ENCODE data around the gene ADAM30.
"Not testable (repeated sequence)": the region's sequence is repeated elsewhere in the genome, so short reads cannot be mapped to it uniquely, and the experiment has no call there.

ADAM30 gene

GRCh38 chr1:119874186-119874585 is 22.1 kb downstream of the ADAM30 start:
- DNase-seq (ENCODE audit: low read depth in 2 of 2) = no peak

- DNase-seq (ENCODE audit: low read depth in 2 of 2) = no peak
These were observed 22.9 kb downstream of the ADAM30 start for GRCh38 chr1:119873135-119874015.

GRCh38 chr1:119871881-119872280 is 24.4 kb downstream of the ADAM30 start:
- no peak for DNase-seq (ENCODE audit: low read depth in 2 of 2)

- DNase-seq (ENCODE audit: low read depth in 2 of 2) = peak; percentile 36 to 61
These were observed 25.3 kb downstream of the ADAM30 start for GRCh38 chr1:119870917-119871596.

- DNase-seq (ENCODE audit: low read depth in 2 of 2) = no peak
These were observed 26.3 kb downstream of the ADAM30 start for GRCh38 chr1:119869995-119870394.

- no peak for DNase-seq (ENCODE audit: low read depth in 2 of 2)
These were observed 28.1 kb downstream of the ADAM30 start for GRCh38 chr1:119868176-119868575.

GRCh38 chr1:119866451-119866850 is 29.9 kb downstream of the ADAM30 start:
- DNase-seq (ENCODE audit: low read depth in 2 of 2) = no peak

- DNase-seq (ENCODE audit: low read depth in 2 of 2) = no peak
These were observed 30.7 kb downstream of the ADAM30 start for GRCh38 chr1:119865627-119866026.

GRCh38 chr1:119862276-119862675 is 34.0 kb downstream of the ADAM30 start:
- no peak for DNase-seq (ENCODE audit: low read depth in 2 of 2)

GRCh38 chr1:119861547-119861946 is 34.8 kb downstream of the ADAM30 start:
- no peak for DNase-seq (ENCODE audit: low read depth in 2 of 2)

- DNase-seq (ENCODE audit: low read depth in 2 of 2) = no peak
These were observed 36.7 kb downstream of the ADAM30 start for GRCh38 chr1:119859647-119860046.

GRCh38 chr1:119858556-119859214 is 37.6 kb downstream of the ADAM30 start:
- not testable (repeated sequence) for DNase-seq (ENCODE audit: low read depth in 2 of 2)

GRCh38 chr1:119858126-119858525 is 38.2 kb downstream of the ADAM30 start:
- DNase-seq (ENCODE audit: low read depth in 2 of 2) = no peak

GRCh38 chr1:119853155-119853554 is 43.2 kb downstream of the ADAM30 start:
- DNase-seq (ENCODE audit: low read depth in 2 of 2) = no peak

- not testable (repeated sequence) for DNase-seq (ENCODE audit: low read depth in 2 of 2)
These were observed 52.1 kb downstream of the ADAM30 start for GRCh38 chr1:119844206-119844605.

Data from stimulated activated CD4-positive, alpha-beta T cell treated with anti-CD3 and anti-CD28 coated beads, Interleukin-15, amount 100 ng/mL, for 48 hours (primary cell).